GM12892 (cell line): Measurements from ENCODE around the gene RFX6. TPM values are rescaled to one million over a fixed set of nuclear protein-coding genes. Genes with fewer than 3 reads are reported as not detected.
"Not testable (repeated sequence)": the region's sequence is repeated elsewhere in the genome, so short reads cannot be mapped to it uniquely, and the experiment has no call there.

Experiments
- DNase-seq: peaks from one replicate; pipeline ENCODE4 v3.0.0; 2011; ENCODE audit not compliant: insufficient read length
- FAIRE-seq: peaks from 2 replicates; lab custom pipeline; 2011; peaks lifted over from hg19 to GRCh38; lab: Jason Lieb, UNC
- POLR2A ChIP-seq: IDR thresholded peaks from 2 replicates; pipeline ENCODE4 v1.6.1; 2011; ENCODE audit warnings: low read depth, low read length, control low read depth
- POLR2AphosphoS5 ChIP-seq: IDR thresholded peaks from 2 replicates; pipeline ENCODE4 v1.6.1; 2011; ENCODE audit warnings: low read depth, low read length, control low read depth
- TAF1 ChIP-seq: IDR thresholded peaks from 2 replicates; pipeline ENCODE4 v1.6.1; 2011; ENCODE audit warnings: low read depth, mild to moderate bottlenecking, control low read depth, low read length, borderline replicate concordance
- polyA plus RNA-seq: library from polyadenylated mRNA; unstranded; fragments of >200 nt; gene quantifications from one replicate; pipeline ENCODE4 v1.2.1, GENCODE V29; 2012; ENCODE audit warnings: missing spikeins, inconsistent platforms; ENCODE audit not compliant: missing spikeins

Gene RFX6
- polyA plus RNA-seq: not detected

GRCh38 chr6:116876635-116877611, at the start of gene RFX6:
RFX6 (plus strand) TSS chr6:116877242; CDS start chr6:116877276, 34 bp downstream.
- FAIRE-seq: no peak
- DNase-seq: no peak
- TF ChIP-seq POLR2AphosphoS5: no peak
- no peak for TF ChIP-seq POLR2A
- no peak for TF ChIP-seq TAF1

- FAIRE-seq (no peak), DNase-seq (no peak)
- TF ChIP-seq POLR2A (no peak), POLR2AphosphoS5 (no peak), TAF1 (no peak)
Measured at GRCh38 chr6:116827561-116828240, 49.3 kb upstream of the RFX6 start.

- TF ChIP-seq TAF1 (no peak), POLR2A (no peak), POLR2AphosphoS5 (no peak)
- FAIRE-seq: no peak
- DNase-seq: no peak
Measured at GRCh38 chr6:116828983-116829382, 48.1 kb upstream of the RFX6 start, which contains the start of gene GPRC6A. GPRC6A (minus strand) TSS chr6:116829083; CDS start chr6:116829013, 70 bp downstream.

GRCh38 chr6:116834526-116834925, 42.5 kb upstream of the RFX6 start:
- FAIRE-seq, DNase-seq: not testable (repeated sequence)

GRCh38 chr6:116836606-116837342, 40.3 kb upstream of the RFX6 start:
- DNase-seq (no peak), FAIRE-seq (no peak)
- TF ChIP-seq POLR2A (no peak), TAF1 (no peak), POLR2AphosphoS5 (no peak)

GRCh38 chr6:116840091-116840490, 37.0 kb upstream of the RFX6 start:
- FAIRE-seq: no peak
- DNase-seq: no peak
- TF ChIP-seq POLR2A (no peak), TAF1 (no peak), POLR2AphosphoS5 (no peak)

GRCh38 chr6:116842459-116842858, 34.6 kb upstream of the RFX6 start:
- no peak for DNase-seq
- no peak for FAIRE-seq
- TF ChIP-seq POLR2AphosphoS5 (no peak), POLR2A (no peak), TAF1 (no peak)

GRCh38 chr6:116847227-116847626, 29.8 kb upstream of the RFX6 start:
- DNase-seq (no peak), FAIRE-seq (no peak)
- TF ChIP-seq POLR2AphosphoS5: no peak

- DNase-seq (no peak), FAIRE-seq (no peak)
- no peak for TF ChIP-seq POLR2AphosphoS5
- TF ChIP-seq TAF1: no peak
Measured at GRCh38 chr6:116858060-116858459, 19.0 kb upstream of the RFX6 start.

GRCh38 chr6:116859264-116859663, 17.8 kb upstream of the RFX6 start:
- FAIRE-seq: no peak
- no peak for TF ChIP-seq TAF1
- TF ChIP-seq POLR2AphosphoS5: no peak
- no peak for TF ChIP-seq POLR2A
- no peak for DNase-seq

- no peak for FAIRE-seq
- TF ChIP-seq POLR2AphosphoS5 (no peak), POLR2A (no peak), TAF1 (no peak)
- no peak for DNase-seq
Measured at GRCh38 chr6:116866281-116866871, 10.7 kb upstream of the RFX6 start.
